MCF 10A (cell line): ENCODE results near the gene MMGT1. TPM values are rescaled to one million over a fixed set of nuclear protein-coding genes. Genes with fewer than 3 reads are reported as not detected.

ENCODE experiments used
- BruUV-seq: library from RNA; stranded (reverse); fragments of 400-500 nt; replicated peaks from 2 replicates; lab custom pipeline; 2021; lab: Mats Ljungman, UMichigan
- CTCF ChIA-PET: fragments of 300-600 bp; sonication (Branson Sonifier 250); formaldehyde crosslinking; extraction: SDS; loops from one replicate; lab custom pipeline; 2021; ENCODE audit warnings: antibody characterized with exemption, inconsistent platforms; lab: Yijun Ruan, JAX
- POLR2A ChIA-PET: fragments of 300-600, 350-650 bp; sonication (Branson Sonifier 250); formaldehyde crosslinking; extraction: SDS; loops from one replicate; lab custom pipeline; 2020; ENCODE audit warnings: antibody characterized with exemption, inconsistent platforms; lab: Yijun Ruan, JAX
- DNase-seq: peaks from one replicate; pipeline ENCODE4 v3.0.0-alpha.2; 2018; ENCODE audit not compliant: unreplicated experiment
- H3K27ac Mint-ChIP-seq: one replicate; pipeline ENCODE4 v1.8.0; 2022; ENCODE audit warnings: mild to moderate bottlenecking, low read depth, mixed read lengths; ENCODE audit not compliant: unreplicated experiment
- H3K27me3 Mint-ChIP-seq: one replicate; pipeline ENCODE4 v1.8.0; 2022; ENCODE audit warnings: mixed read lengths; ENCODE audit not compliant: insufficient read depth, unreplicated experiment
- H3K36me3 Mint-ChIP-seq: one replicate; pipeline ENCODE4 v1.8.0; 2022; ENCODE audit warnings: mild to moderate bottlenecking, moderate library complexity, mixed read lengths; ENCODE audit not compliant: insufficient read depth, unreplicated experiment
- H3K4me1 Mint-ChIP-seq: one replicate; pipeline ENCODE4 v1.8.0; 2022; ENCODE audit warnings: mixed read lengths; ENCODE audit not compliant: insufficient read depth, unreplicated experiment
- H3K4me3 Mint-ChIP-seq: one replicate; pipeline ENCODE4 v1.8.0; 2022; ENCODE audit warnings: mild to moderate bottlenecking, moderate library complexity, mixed read lengths; ENCODE audit not compliant: unreplicated experiment
- H3K9me3 Mint-ChIP-seq: one replicate; pipeline ENCODE4 v1.8.0; 2022; ENCODE audit warnings: mixed read lengths; ENCODE audit not compliant: unreplicated experiment
- CTCF ChIP-seq: fragments of 200-600 bp; IDR thresholded peaks from one replicate; pipeline ENCODE4 v1.8.0; 2022; ENCODE audit warnings: antibody characterized with exemption, mild to moderate bottlenecking; ENCODE audit not compliant: unreplicated experiment
- intact Hi-C: fragments of 100-400 bp; cut with micrococcal nuclease; formaldehyde crosslinking; loops from 2 replicates; pipeline ENCODE4 v1.14.1; 2022
- total RNA-seq: library from RNA; stranded (reverse); gene quantifications from 2 replicates; pipeline ENCODE4 v1.2.3, GENCODE V29; 2022

MMGT1 gene
- total RNA-seq, 1 experiment from 2014 or later: 24.1 TPM

- no peaks in the 10 kb centered on the region for H3K9me3 Mint-ChIP-seq
- peaks cover 6% of the 10 kb centered on the region for H3K4me1 Mint-ChIP-seq
- ChIA-PET CTCF (interaction anchor here (0.6 to 0.7 kb wide), 2 partner anchors 352 to 1719 kb away, joined by 3 read pairs; no protein-coding TSS in a partner anchor), POLR2A (interaction anchor here (3.5 kb wide), 1 partner anchor 12 kb away, joined by 35 read pairs; the partner anchor contains the start of gene MMGT1)
- no peak for TF ChIP-seq CTCF
- no peaks in the 10 kb centered on the region for H3K36me3 Mint-ChIP-seq
- no peak for DNase-seq
- H3K27me3 Mint-ChIP-seq: peaks cover 28% of the 10 kb centered on the region
- BruUV-seq: no TSS peak
- H3K27ac Mint-ChIP-seq: no peak overlapping the region
- H3K4me3 Mint-ChIP-seq: peak overlapping the region; percentile 83
- intact Hi-C loops: no loop called here
These were observed 12.2 kb upstream of the MMGT1 start for GRCh38 chrX:135985973-135986310.

GRCh38 chrX:135985157-135985972 is 11.6 kb upstream of the MMGT1 start, which contains the start of gene SLC9A6:
Gene SLC9A6, plus strand, starts transcription at chrX:135985435. Its CDS starts 224 bp downstream, at chrX:135985659.
- no peak for TF ChIP-seq CTCF
- no peaks in the 10 kb centered on the region for H3K36me3 Mint-ChIP-seq
- ChIA-PET POLR2A (interaction anchor here (3.5 kb wide), 1 partner anchor 11 kb away, joined by 35 read pairs; the partner anchor contains the start of gene MMGT1), CTCF (interaction anchor here (0.6 to 0.7 kb wide), 2 partner anchors 352 to 1719 kb away, joined by 3 read pairs; no protein-coding TSS in a partner anchor)
- BruUV-seq: no TSS peak
- peaks cover 27% of the 10 kb centered on the region for H3K27me3 Mint-ChIP-seq
- H3K4me3 Mint-ChIP-seq: peak within 1 kb of the TSS; percentile 83
- H3K9me3 Mint-ChIP-seq: no peaks in the 10 kb centered on the region
- intact Hi-C loops: no loop called here
- H3K4me1 Mint-ChIP-seq: peaks cover 6% of the 10 kb centered on the region
- peak within 1 kb of the TSS; percentile 17 for H3K27ac Mint-ChIP-seq
- DNase-seq: peak; percentile 48

GRCh38 chrX:135984791-135985156 is 11.0 kb upstream of the MMGT1 start:
- DNase-seq: no peak
- intact Hi-C loops: no loop called here
- ChIA-PET POLR2A (interaction anchor here (3.5 kb wide), 1 partner anchor 10 kb away, joined by 35 read pairs; the partner anchor contains the start of gene MMGT1), CTCF (interaction anchor here (0.8 kb wide), 1 partner anchor 43 kb away, joined by 3 read pairs; no protein-coding TSS in a partner anchor)
- Mint-ChIP-seq H3K4me3 (peak overlapping the region; percentile 83), H3K4me1 (peaks cover 6% of the 10 kb centered on the region), H3K36me3 (no peaks in the 10 kb centered on the region), H3K27ac (peak overlapping the region; percentile 17), H3K9me3 (no peaks in the 10 kb centered on the region), H3K27me3 (peaks cover 28% of the 10 kb centered on the region)
- TF ChIP-seq CTCF: no peak
- no TSS peak for BruUV-seq

GRCh38 chrX:135984256-135984655 is 10.5 kb upstream of the MMGT1 start:
- Mint-ChIP-seq H3K9me3 (no peaks in the 10 kb centered on the region), H3K36me3 (no peaks in the 10 kb centered on the region), H3K27me3 (peaks cover 33% of the 10 kb centered on the region), H3K4me3 (peak overlapping the region; percentile 83), H3K4me1 (peaks cover 6% of the 10 kb centered on the region), H3K27ac (peak overlapping the region; percentile 17)
- ChIA-PET CTCF (interaction anchor here (0.7 to 0.8 kb wide), 2 partner anchors 44 to 214 kb away, joined by 3 read pairs; no protein-coding TSS in a partner anchor), POLR2A (interaction anchor here (3.5 kb wide), 1 partner anchor 10 kb away, joined by 35 read pairs; the partner anchor contains the start of gene MMGT1)
- DNase-seq: no peak
- intact Hi-C loops: no loop called here
- no TSS peak for BruUV-seq
- TF ChIP-seq CTCF: no peak
